ENCODE results near the gene DAD1. TPM values are rescaled to one million over a fixed set of nuclear protein-coding genes. Genes with fewer than 3 reads are reported as not detected.
"Not testable (repeated sequence)": the region's sequence is repeated elsewhere in the genome, so short reads cannot be mapped to it uniquely, and the experiment has no call there.

The DAD1 gene
- polyA plus RNA-seq (2012; ENCODE audit: low read depth, missing spikeins): 280 TPM

DNA sequence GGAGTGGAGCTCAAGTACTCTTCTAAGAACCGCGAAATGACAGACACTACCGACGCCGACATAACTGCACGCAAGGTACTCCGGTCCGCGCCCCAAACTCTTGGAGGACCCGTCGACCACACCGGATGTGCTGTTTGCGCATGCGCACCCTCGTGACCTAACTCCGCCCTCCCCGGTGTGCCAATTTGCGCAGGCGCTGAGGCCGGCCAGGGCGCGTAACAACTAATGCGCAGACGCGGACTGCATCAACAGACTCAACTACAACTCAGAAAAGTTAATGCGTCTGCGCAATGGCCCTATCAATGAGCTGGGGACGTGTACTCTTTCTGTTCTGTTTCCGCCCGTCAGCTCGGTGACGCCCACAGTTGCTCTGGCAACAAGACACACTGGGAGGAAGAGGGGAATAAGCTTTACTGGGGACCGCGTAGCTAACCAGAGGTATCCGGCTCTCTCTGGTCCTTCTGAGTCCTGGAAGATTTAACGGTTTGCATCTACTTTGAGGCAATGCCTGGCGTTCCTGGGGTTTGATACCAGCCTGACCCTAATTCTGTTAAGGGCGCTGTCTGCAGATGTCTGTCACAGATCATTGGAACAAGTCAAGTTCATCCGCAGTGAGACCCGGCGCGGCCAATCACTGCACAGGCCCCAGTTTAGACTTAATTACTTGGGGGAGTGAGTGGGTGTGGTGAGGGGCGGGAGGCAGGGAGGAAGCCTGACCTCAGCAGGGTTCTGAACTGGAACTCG lies at the start of gene DAD1:
TSS of gene DAD1 (minus strand) at position 129 of the 744 bp plus-strand sequence. CDS start at position 62, 67 bp downstream.
- TF ChIP-seq POU2F2 (IDR thresholded peaks at IDR 0.05; ENCODE audit: low read depth, low read length): peak; percentile 85
- TF ChIP-seq SPI1 (IDR thresholded peaks at IDR 0.05; ENCODE audit: low read depth, low read length): peak; percentile 64
- TF ChIP-seq POLR2A (IDR thresholded peaks at IDR 0.05; ENCODE audit: low read depth, low read length): peak; percentile 97
- TF ChIP-seq PAX5 (IDR thresholded peaks at IDR 0.05; ENCODE audit: insufficient read depth, low read length, severe bottlenecking): no peak
- TF ChIP-seq TAF1 (IDR thresholded peaks at IDR 0.05; ENCODE audit: low read depth, low read length): peak; percentile 92
- peak; percentile 98 for TF ChIP-seq POLR2AphosphoS5 (IDR thresholded peaks at IDR 0.05; ENCODE audit: low read depth, low read length)
- DNase-seq (ENCODE audit: insufficient read length, low spot score) (peak; percentile 86), FAIRE-seq (peak; percentile 100)

- not testable (repeated sequence) for FAIRE-seq; DNase-seq (ENCODE audit: insufficient read length, low spot score)
Observed at GRCh38 chr14:22635980-22636379, 47.0 kb upstream of the DAD1 start.

- TF ChIP-seq POLR2A (IDR thresholded peaks at IDR 0.05; ENCODE audit: low read depth, low read length): no peak
- TF ChIP-seq POLR2AphosphoS5 (IDR thresholded peaks at IDR 0.05; ENCODE audit: low read depth, low read length): no peak
- no peak for TF ChIP-seq TAF1 (IDR thresholded peaks at IDR 0.05; ENCODE audit: low read depth, low read length)
- TF ChIP-seq PAX5 (IDR thresholded peaks at IDR 0.05; ENCODE audit: insufficient read depth, low read length, severe bottlenecking): no peak
- no peak for TF ChIP-seq SPI1 (IDR thresholded peaks at IDR 0.05; ENCODE audit: low read depth, low read length)
- no peak for TF ChIP-seq POU2F2 (IDR thresholded peaks at IDR 0.05; ENCODE audit: low read depth, low read length)
- FAIRE-seq: no peak
- DNase-seq (ENCODE audit: insufficient read length, low spot score): no peak
Observed at GRCh38 chr14:22634233-22634900, 45.3 kb upstream of the DAD1 start.

- TF ChIP-seq POU2F2 (IDR thresholded peaks at IDR 0.05; ENCODE audit: low read depth, low read length): no peak
- TF ChIP-seq POLR2A (IDR thresholded peaks at IDR 0.05; ENCODE audit: low read depth, low read length): no peak
- no peak for TF ChIP-seq POLR2AphosphoS5 (IDR thresholded peaks at IDR 0.05; ENCODE audit: low read depth, low read length)
- TF ChIP-seq TAF1 (IDR thresholded peaks at IDR 0.05; ENCODE audit: low read depth, low read length): no peak
- TF ChIP-seq SPI1 (IDR thresholded peaks at IDR 0.05; ENCODE audit: low read depth, low read length): no peak
- no peak for TF ChIP-seq PAX5 (IDR thresholded peaks at IDR 0.05; ENCODE audit: insufficient read depth, low read length, severe bottlenecking)
- DNase-seq (ENCODE audit: insufficient read length, low spot score) (no peak), FAIRE-seq (no peak)
Observed at GRCh38 chr14:22630486-22630885, 41.5 kb upstream of the DAD1 start.

DNA sequence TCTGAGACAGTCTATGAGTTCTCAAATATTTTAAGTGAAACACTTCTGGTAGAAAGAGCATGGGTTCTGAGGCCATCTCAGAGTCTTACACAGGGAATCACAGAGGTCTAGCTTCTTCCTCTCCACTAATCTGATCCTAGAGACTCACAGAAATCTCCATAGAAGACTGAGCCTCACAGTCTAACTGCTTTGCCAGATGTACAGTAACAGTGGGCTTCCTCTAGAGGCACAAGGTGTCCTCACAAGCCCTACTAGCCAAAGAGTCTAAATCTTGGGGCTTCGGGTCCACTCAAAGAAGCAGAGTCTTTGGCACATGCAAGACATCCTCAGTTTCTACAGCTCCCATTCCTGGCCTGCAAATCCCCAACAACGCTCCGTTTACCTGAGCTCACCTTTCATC lies 41.0 kb upstream of the DAD1 start:
- TF ChIP-seq POU2F2 (IDR thresholded peaks at IDR 0.05; ENCODE audit: low read depth, low read length): no peak
- no peak for TF ChIP-seq SPI1 (IDR thresholded peaks at IDR 0.05; ENCODE audit: low read depth, low read length)
- TF ChIP-seq POLR2A (IDR thresholded peaks at IDR 0.05; ENCODE audit: low read depth, low read length): no peak
- no peak for TF ChIP-seq POLR2AphosphoS5 (IDR thresholded peaks at IDR 0.05; ENCODE audit: low read depth, low read length)
- TF ChIP-seq TAF1 (IDR thresholded peaks at IDR 0.05; ENCODE audit: low read depth, low read length): no peak
- TF ChIP-seq PAX5 (IDR thresholded peaks at IDR 0.05; ENCODE audit: insufficient read depth, low read length, severe bottlenecking): no peak
- FAIRE-seq: no peak
- no peak for DNase-seq (ENCODE audit: insufficient read length, low spot score)

DNA sequence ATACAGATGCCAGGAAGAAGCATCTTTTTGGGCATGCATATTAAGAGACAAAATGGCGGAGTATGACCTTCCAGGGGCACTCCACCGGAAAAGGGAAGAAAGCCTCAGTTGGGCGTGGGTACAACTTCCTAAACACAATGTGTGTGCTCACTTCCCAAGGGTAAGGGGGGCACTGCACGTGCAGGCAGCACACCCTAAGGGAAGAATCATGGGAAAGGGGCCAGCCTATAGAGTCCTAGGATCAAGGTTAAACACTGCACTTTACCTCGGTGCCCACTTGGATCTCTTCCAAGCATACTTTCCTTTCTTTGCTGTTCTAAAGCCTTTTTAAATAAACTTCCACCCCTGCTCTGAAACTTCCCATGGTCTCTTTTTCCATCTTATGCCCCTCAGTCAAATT lies 40.3 kb upstream of the DAD1 start:
- DNase-seq (ENCODE audit: insufficient read length, low spot score) (no peak), FAIRE-seq (no peak)
- TF ChIP-seq SPI1 (IDR thresholded peaks at IDR 0.05; ENCODE audit: low read depth, low read length) (no peak), POLR2A (IDR thresholded peaks at IDR 0.05; ENCODE audit: low read depth, low read length) (no peak), POLR2AphosphoS5 (IDR thresholded peaks at IDR 0.05; ENCODE audit: low read depth, low read length) (no peak), TAF1 (IDR thresholded peaks at IDR 0.05; ENCODE audit: low read depth, low read length) (no peak), PAX5 (IDR thresholded peaks at IDR 0.05; ENCODE audit: insufficient read depth, low read length, severe bottlenecking) (no peak), POU2F2 (IDR thresholded peaks at IDR 0.05; ENCODE audit: low read depth, low read length) (no peak)

DNA sequence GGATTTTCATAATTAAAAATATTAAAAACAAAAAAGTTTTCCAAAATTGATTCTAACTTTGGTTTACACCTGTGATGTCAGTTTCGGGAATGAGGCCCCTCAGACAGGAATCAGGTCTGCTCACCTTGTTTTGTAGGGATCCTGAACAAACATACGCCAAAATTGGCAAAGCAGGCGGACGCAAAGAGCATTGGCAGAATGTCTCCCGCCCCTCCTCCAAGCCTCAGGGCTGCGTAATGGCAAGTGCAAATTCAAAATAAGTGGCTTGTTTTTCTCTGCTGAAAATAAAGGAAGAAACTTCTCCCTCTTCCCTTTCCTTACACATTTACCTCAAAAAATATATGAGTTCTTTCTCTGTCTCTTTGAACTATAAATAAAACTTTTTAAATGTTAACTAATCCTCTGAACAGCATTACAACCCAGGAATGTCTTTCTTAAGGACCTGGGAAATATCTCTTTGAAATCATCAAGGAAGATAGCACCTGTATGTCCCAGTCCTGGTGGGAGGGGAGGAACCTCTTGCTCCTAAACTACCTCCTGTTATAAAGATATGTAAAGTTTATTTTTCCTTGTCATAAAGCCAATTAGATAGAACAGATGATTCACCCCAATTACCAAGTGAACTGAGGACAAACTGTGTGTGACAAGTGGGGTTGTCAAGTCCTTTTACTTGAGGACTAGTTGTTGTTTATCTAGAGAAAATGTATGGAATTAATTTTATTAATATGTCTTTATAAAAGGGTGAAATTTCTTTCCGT lies 38.7 kb upstream of the DAD1 start:
- no peak for DNase-seq (ENCODE audit: insufficient read length, low spot score)
- TF ChIP-seq TAF1 (IDR thresholded peaks at IDR 0.05; ENCODE audit: low read depth, low read length) (no peak), POU2F2 (IDR thresholded peaks at IDR 0.05; ENCODE audit: low read depth, low read length) (no peak), SPI1 (IDR thresholded peaks at IDR 0.05; ENCODE audit: low read depth, low read length) (no peak), POLR2AphosphoS5 (IDR thresholded peaks at IDR 0.05; ENCODE audit: low read depth, low read length) (no peak), PAX5 (IDR thresholded peaks at IDR 0.05; ENCODE audit: insufficient read depth, low read length, severe bottlenecking) (no peak)
- no peak for FAIRE-seq

DNA sequence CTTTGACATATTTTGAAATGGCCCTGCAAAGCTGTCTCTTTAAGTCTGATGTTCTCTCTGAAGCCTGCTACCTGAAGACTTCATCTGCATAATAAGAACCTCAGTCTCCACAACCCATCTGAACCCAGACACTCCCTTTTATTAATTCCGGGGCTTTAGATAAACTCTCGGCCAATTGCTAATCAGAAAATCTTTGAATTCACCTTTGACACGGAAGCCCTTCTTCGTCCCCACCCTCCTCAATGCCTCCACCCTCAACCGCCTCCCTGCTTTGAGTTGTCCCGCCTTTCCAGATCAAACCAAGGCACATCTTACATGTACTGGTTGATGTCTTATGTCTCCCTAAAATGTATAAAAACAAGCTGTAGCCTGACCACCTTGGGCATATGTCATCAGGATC lies 37.6 kb upstream of the DAD1 start:
- DNase-seq (ENCODE audit: insufficient read length, low spot score) (no peak), FAIRE-seq (no peak)
- no peak for TF ChIP-seq PAX5 (IDR thresholded peaks at IDR 0.05; ENCODE audit: insufficient read depth, low read length, severe bottlenecking)
- TF ChIP-seq POLR2AphosphoS5 (IDR thresholded peaks at IDR 0.05; ENCODE audit: low read depth, low read length): no peak
- TF ChIP-seq TAF1 (IDR thresholded peaks at IDR 0.05; ENCODE audit: low read depth, low read length): no peak
- TF ChIP-seq POU2F2 (IDR thresholded peaks at IDR 0.05; ENCODE audit: low read depth, low read length): no peak
- no peak for TF ChIP-seq SPI1 (IDR thresholded peaks at IDR 0.05; ENCODE audit: low read depth, low read length)
- TF ChIP-seq POLR2A (IDR thresholded peaks at IDR 0.05; ENCODE audit: low read depth, low read length): no peak

GRCh38 chr14:22623047-22623446 lies 34.0 kb upstream of the DAD1 start:
- TF ChIP-seq POU2F2 (IDR thresholded peaks at IDR 0.05; ENCODE audit: low read depth, low read length) (no peak), PAX5 (IDR thresholded peaks at IDR 0.05; ENCODE audit: insufficient read depth, low read length, severe bottlenecking) (no peak), TAF1 (IDR thresholded peaks at IDR 0.05; ENCODE audit: low read depth, low read length) (no peak), POLR2A (IDR thresholded peaks at IDR 0.05; ENCODE audit: low read depth, low read length) (no peak), SPI1 (IDR thresholded peaks at IDR 0.05; ENCODE audit: low read depth, low read length) (no peak), POLR2AphosphoS5 (IDR thresholded peaks at IDR 0.05; ENCODE audit: low read depth, low read length) (no peak)
- FAIRE-seq (no peak), DNase-seq (ENCODE audit: insufficient read length, low spot score) (no peak)

Measured in GM12891 (cell line).